ENCODE measurements around the gene SFMBT2. TPM values are rescaled to one million over a fixed set of nuclear protein-coding genes. Genes with fewer than 3 reads are reported as not detected.

SFMBT2 gene
- total and polyA plus RNA-seq, 2 of the 4 experiments (the other 2 are of a cell fraction): 0.70 to 1.3 TPM

DNA sequence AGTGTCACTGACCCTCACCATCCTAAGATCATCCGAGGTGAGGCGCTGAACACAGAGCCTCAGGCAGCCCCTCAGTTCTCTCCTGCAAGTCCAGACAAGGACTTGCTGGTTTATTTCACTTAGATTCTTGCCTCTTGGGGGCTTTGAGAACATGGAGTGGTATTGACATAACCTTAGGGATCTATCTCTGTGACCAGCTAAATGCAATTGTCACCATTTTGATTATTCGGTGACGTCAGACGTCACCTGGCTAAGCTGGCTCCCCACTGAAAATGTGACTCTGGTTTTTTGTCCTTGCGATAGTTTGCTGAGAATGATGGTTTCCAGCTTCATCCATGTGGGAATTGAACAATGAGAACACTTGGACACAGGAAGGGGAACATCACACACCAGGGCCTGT, 49.2 kb upstream of the SFMBT2 start:
- Histone ChIP-seq H3K27ac (ENCODE audit: insufficient read depth, low read length) (no peak overlapping the region), H2AK5ac (ENCODE audit: low read depth, low read length) (no peak overlapping the region), H2BK5ac (ENCODE audit: low read depth, low read length, poor library complexity, severe bottlenecking) (no peak overlapping the region), H2AFZ (replicated peaks; ENCODE audit: low read length, poor library complexity) (no peak overlapping the region), H4K20me1 (ENCODE audit: insufficient read depth, low read length) (no peaks in the 10 kb centered on the region), H3K4me1 (ENCODE audit: control insufficient read depth, insufficient read depth, low read length) (no peaks in the 10 kb centered on the region), H3K4me3 (ENCODE audit: insufficient read depth, low read depth, low read length) (no peak overlapping the region), H3K4me2 (ENCODE audit: low read depth, low read length) (no peak overlapping the region), H2BK15ac (ENCODE audit: low read depth, low read length) (no peak overlapping the region), H3K79me1 (ENCODE audit: low read depth in 1 of 2, low read length in 2 of 2) (no peaks in the 10 kb centered on the region), H3K36me3 (ENCODE audit: control insufficient read depth, insufficient read depth, low read length) (no peaks in the 10 kb centered on the region), H3K56ac (ENCODE audit: extremely low read depth, insufficient read depth, low read length) (no peak overlapping the region), H2AK9ac (replicated peaks; ENCODE audit: low read depth, low read length, poor library complexity) (no peak overlapping the region), H4K5ac (ENCODE audit: low read depth, low read length) (no peak overlapping the region), H3K4ac (ENCODE audit: low read depth, low read length) (no peak overlapping the region), H3K14ac (replicated peaks; ENCODE audit: low read depth, low read length) (no peak overlapping the region), H3K23ac (ENCODE audit: low read depth, low read length) (no peak overlapping the region), H3K27me3 (ENCODE audit: control insufficient read depth, insufficient read depth, low read length) (no peaks in the 10 kb centered on the region), H3K18ac (ENCODE audit: low read depth, low read length) (no peak overlapping the region), H2BK120ac (ENCODE audit: low read depth, low read length) (no peak overlapping the region), H3K9ac (ENCODE audit: low read depth, low read length) (no peak overlapping the region), H2BK20ac (ENCODE audit: low read depth, low read length) (no peak overlapping the region), H4K91ac (ENCODE audit: insufficient read depth, low read depth, low read length) (no peak overlapping the region), H4K8ac (ENCODE audit: low read depth in 2 of 2, low read length in 2 of 2) (no peak overlapping the region), H3K9me1 (ENCODE audit: insufficient read depth, low read length) (no peaks in the 10 kb centered on the region), H3K9me3 (ENCODE audit: control insufficient read depth, insufficient read depth, low read length) (no peaks in the 10 kb centered on the region; the same call in 1 of the 2 replicates)
- in situ Hi-C loops (cut with MboI; ENCODE audit: low sequenced_read_pairs) (no loop called here), dilution Hi-C loops (cut with HindIII; ENCODE audit: low sequenced_read_pairs, unreplicated experiment) (no loop called here), intact Hi-C loops (cut with micrococcal nuclease) (no loop called here)
- DNase-seq (no peak), ATAC-seq (ENCODE audit: low read depth) (no peak)
- no TSS peak for BruUV-seq (replicated peaks)
- WGBS, 2 experiments (ENCODE audit: extremely low coverage in 2 of 2, insufficient read length in 1 of 2): 71% methylated on average over 2 of the region's 6 CpGs; no CpG with 5 or more reads in 1 of the 2 experiments
- ChIA-PET CTCF (no interaction called here), POLR2A (ENCODE audit: unreplicated experiment) (no interaction called here)
- no peak for TF ChIP-seq RCOR1 (IDR thresholded peaks at IDR 0.05; ENCODE audit: insufficient replicate concordance, low read length)
- no peak for TF ChIP-seq MXI1 (IDR thresholded peaks at IDR 0.05; ENCODE audit: borderline replicate concordance, low read depth, low read length)
- no peak for TF ChIP-seq CHD1 (IDR thresholded peaks at IDR 0.05; ENCODE audit: low read depth, low read length)
- no peak for TF ChIP-seq POLR2A (IDR thresholded peaks at IDR 0.05; ENCODE audit: low read depth, low read length)
- TF ChIP-seq, protein P1, sequence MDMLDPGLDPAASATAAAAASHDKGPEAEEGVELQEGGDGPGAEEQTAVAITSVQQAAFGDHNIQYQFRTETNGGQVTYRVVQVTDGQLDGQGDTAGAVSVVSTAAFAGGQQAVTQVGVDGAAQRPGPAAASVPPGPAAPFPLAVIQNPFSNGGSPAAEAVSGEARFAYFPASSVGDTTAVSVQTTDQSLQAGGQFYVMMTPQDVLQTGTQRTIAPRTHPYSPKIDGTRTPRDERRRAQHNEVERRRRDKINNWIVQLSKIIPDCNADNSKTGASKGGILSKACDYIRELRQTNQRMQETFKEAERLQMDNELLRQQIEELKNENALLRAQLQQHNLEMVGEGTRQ (IDR thresholded peaks at IDR 0.05; ENCODE audit: low read depth, low read length): no peak
- TF ChIP-seq MAFK (IDR thresholded peaks at IDR 0.05; ENCODE audit: low read depth, low read length): no peak
- TF ChIP-seq, protein P2, sequence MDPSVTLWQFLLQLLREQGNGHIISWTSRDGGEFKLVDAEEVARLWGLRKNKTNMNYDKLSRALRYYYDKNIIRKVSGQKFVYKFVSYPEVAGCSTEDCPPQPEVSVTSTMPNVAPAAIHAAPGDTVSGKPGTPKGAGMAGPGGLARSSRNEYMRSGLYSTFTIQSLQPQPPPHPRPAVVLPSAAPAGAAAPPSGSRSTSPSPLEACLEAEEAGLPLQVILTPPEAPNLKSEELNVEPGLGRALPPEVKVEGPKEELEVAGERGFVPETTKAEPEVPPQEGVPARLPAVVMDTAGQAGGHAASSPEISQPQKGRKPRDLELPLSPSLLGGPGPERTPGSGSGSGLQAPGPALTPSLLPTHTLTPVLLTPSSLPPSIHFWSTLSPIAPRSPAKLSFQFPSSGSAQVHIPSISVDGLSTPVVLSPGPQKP (IDR thresholded peaks at IDR 0.05; ENCODE audit: borderline replicate concordance, low read depth, low read length): no peak
- TF ChIP-seq RFX5 (IDR thresholded peaks at IDR 0.05; ENCODE audit: low read depth, low read length): no peak
- TF ChIP-seq CEBPB (IDR thresholded peaks at IDR 0.05; ENCODE audit: low read depth, low read length): no peak
- no peak for TF ChIP-seq RAD21 (IDR thresholded peaks at IDR 0.05; ENCODE audit: low read length)
- TF ChIP-seq, protein P3, sequence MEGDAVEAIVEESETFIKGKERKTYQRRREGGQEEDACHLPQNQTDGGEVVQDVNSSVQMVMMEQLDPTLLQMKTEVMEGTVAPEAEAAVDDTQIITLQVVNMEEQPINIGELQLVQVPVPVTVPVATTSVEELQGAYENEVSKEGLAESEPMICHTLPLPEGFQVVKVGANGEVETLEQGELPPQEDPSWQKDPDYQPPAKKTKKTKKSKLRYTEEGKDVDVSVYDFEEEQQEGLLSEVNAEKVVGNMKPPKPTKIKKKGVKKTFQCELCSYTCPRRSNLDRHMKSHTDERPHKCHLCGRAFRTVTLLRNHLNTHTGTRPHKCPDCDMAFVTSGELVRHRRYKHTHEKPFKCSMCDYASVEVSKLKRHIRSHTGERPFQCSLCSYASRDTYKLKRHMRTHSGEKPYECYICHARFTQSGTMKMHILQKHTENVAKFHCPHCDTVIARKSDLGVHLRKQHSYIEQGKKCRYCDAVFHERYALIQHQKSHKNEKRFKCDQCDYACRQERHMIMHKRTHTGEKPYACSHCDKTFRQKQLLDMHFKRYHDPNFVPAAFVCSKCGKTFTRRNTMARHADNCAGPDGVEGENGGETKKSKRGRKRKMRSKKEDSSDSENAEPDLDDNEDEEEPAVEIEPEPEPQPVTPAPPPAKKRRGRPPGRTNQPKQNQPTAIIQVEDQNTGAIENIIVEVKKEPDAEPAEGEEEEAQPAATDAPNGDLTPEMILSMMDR (conservative IDR thresholded peaks at IDR 0.05; ENCODE audit: low read depth, low read length): no peak
- no peak for TF ChIP-seq BHLHE40 (IDR thresholded peaks at IDR 0.05; ENCODE audit: low read depth, low read length)
- no peak for TF ChIP-seq NFE2L2 (IDR thresholded peaks at IDR 0.05; ENCODE audit: low read depth, low read length)

Measured in IMR-90 (cell line).